Neural cell (in vitro differentiated cells): Measurements from ENCODE around the gene IAPP. TPM values are rescaled to one million over a fixed set of nuclear protein-coding genes. Genes with fewer than 3 reads are reported as not detected.
"Not testable (repeated sequence)": the region's sequence is repeated elsewhere in the genome, so short reads cannot be mapped to it uniquely, and the experiment has no call there.

Experiments used
- H2AFZ ChIP-seq: fragments of 200-600, 300-800 bp; sonication (generic), shearing (Covaris generic); 2 replicates; pipeline ENCODE4 v1.6.0; 2014; ENCODE audit warnings: low read depth, mild to moderate bottlenecking, antibody characterized with exemption, low read length, moderate library complexity
- H3F3A ChIP-seq: fragments of 200-600 bp; shearing (Covaris generic); 2 replicates; pipeline ENCODE4 v1.6.1; 2016; ENCODE audit warnings: mild to moderate bottlenecking, moderate library complexity, mixed read lengths, antibody characterized with exemption, low read length; ENCODE audit not compliant: insufficient read depth, poor library complexity, severe bottlenecking
- H3K27ac ChIP-seq: fragments of 200-600, 300-800 bp; sonication (generic), shearing (Covaris generic); 2 replicates; pipeline ENCODE4 v1.5.1; 2014; ENCODE audit warnings: mild to moderate bottlenecking, low read length, moderate library complexity
- H3K27me3 ChIP-seq: fragments of 300-800, 200-600 bp; sonication (generic), shearing (Covaris generic); 2 replicates; pipeline ENCODE4 v1.6.0; 2014; ENCODE audit warnings: mild to moderate bottlenecking, low read depth, low read length, moderate library complexity; ENCODE audit not compliant: insufficient read depth
- H3K36me3 ChIP-seq: fragments of 300-800, 200-600 bp; sonication (generic), shearing (Covaris generic); 2 replicates; pipeline ENCODE4 v1.5.1; 2014; ENCODE audit warnings: mild to moderate bottlenecking, antibody characterized with exemption, low read length, moderate library complexity; ENCODE audit not compliant: insufficient read depth
- H3K4me2 ChIP-seq: fragments of 300-800, 200-600 bp; sonication (generic), shearing (Covaris generic); 2 replicates; pipeline ENCODE4 v1.6.0; 2014; ENCODE audit warnings: mild to moderate bottlenecking, low read length
- H3K4me3 ChIP-seq: fragments of 300-800, 200-600 bp; sonication (generic), shearing (Covaris generic); 2 replicates; pipeline ENCODE4 v1.5.1; 2014; ENCODE audit warnings: mild to moderate bottlenecking, low read length, moderate library complexity
- H3K79me2 ChIP-seq: fragments of 200-600 bp; shearing (Covaris generic); replicated peaks from 2 replicates; pipeline ENCODE4 v1.6.0; 2014; ENCODE audit warnings: mild to moderate bottlenecking, low read length, moderate library complexity; ENCODE audit not compliant: insufficient read depth
- H3K9ac ChIP-seq: fragments of 300-800, 200-600 bp; sonication (generic), shearing (Covaris generic); 2 replicates; pipeline ENCODE4 v1.6.1; 2016; ENCODE audit warnings: mild to moderate bottlenecking, low read length, mixed read lengths
- H3K9me2 ChIP-seq: fragments of 200-600 bp; shearing (Covaris generic); 2 replicates; pipeline ENCODE4 v1.6.1; 2016; ENCODE audit warnings: mild to moderate bottlenecking, low read length, mixed read lengths; ENCODE audit not compliant: insufficient read depth
- H3K9me3 ChIP-seq: fragments of 200-600, 300-800 bp; sonication (generic), shearing (Covaris generic); 2 replicates; pipeline ENCODE4 v1.6.1; 2016; ENCODE audit warnings: mild to moderate bottlenecking, mixed run types, low read length, moderate library complexity, mixed read lengths
- H4K20me1 ChIP-seq: fragments of 200-600 bp; shearing (Covaris generic); 2 replicates; pipeline ENCODE4 v1.6.1; 2016; ENCODE audit warnings: mild to moderate bottlenecking, mixed run types; ENCODE audit not compliant: insufficient read depth
- EP300 ChIP-seq: fragments of 450-650 bp; conservative IDR thresholded peaks from 2 replicates; pipeline ENCODE4 v1.6.1; 2014; ENCODE audit warnings: antibody characterized with exemption, mild to moderate bottlenecking, moderate library complexity; ENCODE audit not compliant: poor library complexity, severe bottlenecking
- EZH2 ChIP-seq: fragments of 200-600, 300-800 bp; shearing (Covaris generic), sonication (generic); IDR thresholded peaks from 2 replicates; pipeline ENCODE4 v1.6.1; 2014; ENCODE audit warnings: antibody characterized with exemption, low read length, borderline replicate concordance, mild to moderate bottlenecking; ENCODE audit not compliant: insufficient read depth, poor library complexity, severe bottlenecking
- MXI1 ChIP-seq: fragments of 450-650 bp; conservative IDR thresholded peaks from 2 replicates; pipeline ENCODE4 v1.6.1; 2014; ENCODE audit warnings: antibody characterized with exemption, mild to moderate bottlenecking; ENCODE audit not compliant: poor library complexity, severe bottlenecking
- POLR2AphosphoS5 ChIP-seq: IDR thresholded peaks from 2 replicates; pipeline ENCODE4 v1.6.1; 2012
- RAD21 ChIP-seq: fragments of 450-650 bp; conservative IDR thresholded peaks from 2 replicates; pipeline ENCODE4 v1.6.1; 2014; ENCODE audit warnings: antibody characterized with exemption, mild to moderate bottlenecking, moderate library complexity
- SMC3 ChIP-seq: fragments of 450-650 bp; conservative IDR thresholded peaks from 2 replicates; pipeline ENCODE4 v1.6.1; 2014; ENCODE audit warnings: antibody characterized with exemption, mild to moderate bottlenecking, moderate library complexity; ENCODE audit not compliant: poor library complexity
- TAF1 ChIP-seq: IDR thresholded peaks from 2 replicates; pipeline ENCODE4 v1.6.1; 2012; ENCODE audit warnings: low read depth
- polyA plus RNA-seq: library from polyadenylated mRNA; depleted of rRNA; stranded (reverse); fragments of >200 nt; gene quantifications from 2 replicates; pipeline ENCODE4 v1.2.3, GENCODE V29; 2014
- TF ChIP-seq, protein P1 (sequence below): fragments of 450-650 bp; IDR thresholded peaks from 2 replicates; pipeline ENCODE4 v1.5.1; 2014; ENCODE audit warnings: antibody characterized with exemption, mild to moderate bottlenecking, moderate library complexity; ENCODE audit not compliant: poor library complexity, severe bottlenecking
- TF ChIP-seq, protein P2 (sequence below): IDR thresholded peaks from 2 replicates; pipeline ENCODE4 v1.6.1; 2012; ENCODE audit warnings: borderline replicate concordance

The IAPP gene
- polyA plus RNA-seq, 1 donor from 2014 or later, result not detected

- not testable (repeated sequence) for H3K27me3 ChIP-seq, H2AFZ ChIP-seq, H3K36me3 ChIP-seq, H3K4me2 ChIP-seq, H3K27ac ChIP-seq, H3K4me3 ChIP-seq, H3K79me2 ChIP-seq, H4K20me1 ChIP-seq, H3K9me2 ChIP-seq, H3K9me3 ChIP-seq, H3F3A ChIP-seq, H3K9ac ChIP-seq
Measured at GRCh38 chr12:21418398-21418797, 45.7 kb downstream of the IAPP start.

DNA sequence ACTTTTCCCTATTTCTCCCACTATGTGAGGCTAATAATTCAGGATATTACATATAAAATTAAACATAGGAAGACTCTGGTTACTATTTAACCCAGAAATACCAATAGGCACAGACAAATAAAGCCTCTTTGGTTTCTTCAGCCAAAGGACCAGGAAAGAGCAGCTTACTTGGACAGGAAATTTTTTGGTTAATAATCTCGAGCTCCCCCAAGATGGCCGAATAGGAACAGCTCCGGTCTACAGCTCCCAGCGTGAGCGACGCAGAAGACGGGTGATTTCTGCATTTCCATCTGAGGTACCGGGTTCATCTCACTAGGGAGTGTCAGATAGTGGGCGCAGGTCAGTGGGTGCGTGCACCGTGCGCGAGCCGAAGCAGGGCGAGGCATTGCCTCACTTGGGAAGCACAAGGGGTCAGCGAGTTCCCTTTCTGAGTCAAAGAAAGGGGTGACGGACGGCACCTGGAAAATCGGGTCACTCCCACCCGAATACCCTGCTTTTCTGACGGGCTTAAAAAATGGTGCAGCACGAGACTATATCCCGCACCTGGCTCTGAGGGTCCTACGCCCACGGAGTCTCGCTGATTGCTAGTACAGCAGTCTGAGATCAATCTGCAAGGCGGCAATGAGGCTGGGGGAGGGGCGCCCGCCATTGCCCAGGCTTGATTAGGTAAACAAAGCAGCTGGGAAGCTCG, 46.5 kb downstream of the IAPP start:
- not testable (repeated sequence) for H3K9me2 ChIP-seq, H3K27ac ChIP-seq, H3K79me2 ChIP-seq, H4K20me1 ChIP-seq, H3K36me3 ChIP-seq, H3F3A ChIP-seq, H3K4me3 ChIP-seq, H3K9me3 ChIP-seq, H3K9ac ChIP-seq, H2AFZ ChIP-seq, H3K27me3 ChIP-seq, H3K4me2 ChIP-seq

GRCh38 chr12:21428241-21428640, 55.5 kb downstream of the IAPP start:
- Histone ChIP-seq H2AFZ (no peak overlapping the region), H3K36me3 (no peaks in the 10 kb centered on the region), H3K4me3 (no peak overlapping the region), H3K27me3 (no peaks in the 10 kb centered on the region), H3K79me2 (no peaks in the 10 kb centered on the region), H3K4me2 (no peak overlapping the region), H3K9me3 (no peaks in the 10 kb centered on the region), H3K27ac (no peak overlapping the region), H4K20me1 (no peaks in the 10 kb centered on the region), H3F3A (no peaks in the 10 kb centered on the region), H3K9ac (no peak overlapping the region), H3K9me2 (no peaks in the 10 kb centered on the region)
- TF ChIP-seq RAD21 (no peak), SMC3 (no peak), TAF1 (no peak), EZH2 (no peak), POLR2AphosphoS5 (no peak), EP300 (no peak), MXI1 (no peak)
- TF ChIP-seq, protein P1, sequence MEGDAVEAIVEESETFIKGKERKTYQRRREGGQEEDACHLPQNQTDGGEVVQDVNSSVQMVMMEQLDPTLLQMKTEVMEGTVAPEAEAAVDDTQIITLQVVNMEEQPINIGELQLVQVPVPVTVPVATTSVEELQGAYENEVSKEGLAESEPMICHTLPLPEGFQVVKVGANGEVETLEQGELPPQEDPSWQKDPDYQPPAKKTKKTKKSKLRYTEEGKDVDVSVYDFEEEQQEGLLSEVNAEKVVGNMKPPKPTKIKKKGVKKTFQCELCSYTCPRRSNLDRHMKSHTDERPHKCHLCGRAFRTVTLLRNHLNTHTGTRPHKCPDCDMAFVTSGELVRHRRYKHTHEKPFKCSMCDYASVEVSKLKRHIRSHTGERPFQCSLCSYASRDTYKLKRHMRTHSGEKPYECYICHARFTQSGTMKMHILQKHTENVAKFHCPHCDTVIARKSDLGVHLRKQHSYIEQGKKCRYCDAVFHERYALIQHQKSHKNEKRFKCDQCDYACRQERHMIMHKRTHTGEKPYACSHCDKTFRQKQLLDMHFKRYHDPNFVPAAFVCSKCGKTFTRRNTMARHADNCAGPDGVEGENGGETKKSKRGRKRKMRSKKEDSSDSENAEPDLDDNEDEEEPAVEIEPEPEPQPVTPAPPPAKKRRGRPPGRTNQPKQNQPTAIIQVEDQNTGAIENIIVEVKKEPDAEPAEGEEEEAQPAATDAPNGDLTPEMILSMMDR, result no peak
- TF ChIP-seq, protein P2, sequence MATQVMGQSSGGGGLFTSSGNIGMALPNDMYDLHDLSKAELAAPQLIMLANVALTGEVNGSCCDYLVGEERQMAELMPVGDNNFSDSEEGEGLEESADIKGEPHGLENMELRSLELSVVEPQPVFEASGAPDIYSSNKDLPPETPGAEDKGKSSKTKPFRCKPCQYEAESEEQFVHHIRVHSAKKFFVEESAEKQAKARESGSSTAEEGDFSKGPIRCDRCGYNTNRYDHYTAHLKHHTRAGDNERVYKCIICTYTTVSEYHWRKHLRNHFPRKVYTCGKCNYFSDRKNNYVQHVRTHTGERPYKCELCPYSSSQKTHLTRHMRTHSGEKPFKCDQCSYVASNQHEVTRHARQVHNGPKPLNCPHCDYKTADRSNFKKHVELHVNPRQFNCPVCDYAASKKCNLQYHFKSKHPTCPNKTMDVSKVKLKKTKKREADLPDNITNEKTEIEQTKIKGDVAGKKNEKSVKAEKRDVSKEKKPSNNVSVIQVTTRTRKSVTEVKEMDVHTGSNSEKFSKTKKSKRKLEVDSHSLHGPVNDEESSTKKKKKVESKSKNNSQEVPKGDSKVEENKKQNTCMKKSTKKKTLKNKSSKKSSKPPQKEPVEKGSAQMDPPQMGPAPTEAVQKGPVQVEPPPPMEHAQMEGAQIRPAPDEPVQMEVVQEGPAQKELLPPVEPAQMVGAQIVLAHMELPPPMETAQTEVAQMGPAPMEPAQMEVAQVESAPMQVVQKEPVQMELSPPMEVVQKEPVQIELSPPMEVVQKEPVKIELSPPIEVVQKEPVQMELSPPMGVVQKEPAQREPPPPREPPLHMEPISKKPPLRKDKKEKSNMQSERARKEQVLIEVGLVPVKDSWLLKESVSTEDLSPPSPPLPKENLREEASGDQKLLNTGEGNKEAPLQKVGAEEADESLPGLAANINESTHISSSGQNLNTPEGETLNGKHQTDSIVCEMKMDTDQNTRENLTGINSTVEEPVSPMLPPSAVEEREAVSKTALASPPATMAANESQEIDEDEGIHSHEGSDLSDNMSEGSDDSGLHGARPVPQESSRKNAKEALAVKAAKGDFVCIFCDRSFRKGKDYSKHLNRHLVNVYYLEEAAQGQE, result no peak

Other genes starting within 250 kb of the IAPP start
- not detected in 2 replicates for gene SLCO1B1, start 241.7 kb upstream of the IAPP start, polyA plus RNA-seq
- gene SLCO1A2, start 38.0 kb upstream of the IAPP start, polyA plus RNA-seq, result 0.64 TPM in 1 of 2 replicates, not detected in the other
- gene PYROXD1, start 64.8 kb downstream of the IAPP start, polyA plus RNA-seq, result 9.8 and 11.8 TPM in 2 replicates
- gene RECQL, start 128.7 kb downstream of the IAPP start, polyA plus RNA-seq, result 28.8 and 29.2 TPM in 2 replicates
- gene GOLT1B, start 128.9 kb downstream of the IAPP start, polyA plus RNA-seq, result 170 and 203 TPM in 2 replicates
- gene SPX, start 153.4 kb downstream of the IAPP start, polyA plus RNA-seq, result not detected in 2 replicates
- gene GYS2, start 231.9 kb downstream of the IAPP start, polyA plus RNA-seq, result 0.14 TPM in 1 of 2 replicates, not detected in the other